COLO829 (cell line): Measurements from ENCODE around the gene ABCA4.

Source experiments
- DNase-seq: peaks from one replicate; pipeline ENCODE4 v3.0.0; 2012; ENCODE audit warnings: low spot score

ABCA4 gene

GRCh38 chr1:94104776-94105580 lies 16.0 kb downstream of the ABCA4 start:
- no peak for DNase-seq

- DNase-seq = no peak
Measured at GRCh38 chr1:94104127-94104684, 16.7 kb downstream of the ABCA4 start.

- DNase-seq = no peak
Measured at GRCh38 chr1:94103608-94104007, 17.3 kb downstream of the ABCA4 start.

- no peak for DNase-seq
Measured at GRCh38 chr1:94101613-94102525, 19.1 kb downstream of the ABCA4 start.

- no peak for DNase-seq
Measured at GRCh38 chr1:94100785-94101612, 19.9 kb downstream of the ABCA4 start.

GRCh38 chr1:94100129-94100784 lies 20.7 kb downstream of the ABCA4 start:
- no peak for DNase-seq

- no peak for DNase-seq
Measured at GRCh38 chr1:94099303-94099702, 21.6 kb downstream of the ABCA4 start.

GRCh38 chr1:94098585-94099111 lies 22.3 kb downstream of the ABCA4 start:
- DNase-seq = no peak

- DNase-seq = no peak
Measured at GRCh38 chr1:94096797-94097549, 24.0 kb downstream of the ABCA4 start.

GRCh38 chr1:94095744-94096469 lies 25.0 kb downstream of the ABCA4 start:
- no peak for DNase-seq

GRCh38 chr1:94095112-94095637 lies 25.8 kb downstream of the ABCA4 start:
- DNase-seq = no peak

GRCh38 chr1:94094469-94095111 lies 26.4 kb downstream of the ABCA4 start:
- DNase-seq = no peak

- no peak for DNase-seq
Measured at GRCh38 chr1:94093996-94094395, 27.0 kb downstream of the ABCA4 start.

GRCh38 chr1:94093396-94093795 lies 27.6 kb downstream of the ABCA4 start:
- no peak for DNase-seq

- no peak for DNase-seq
Measured at GRCh38 chr1:94092210-94092613, 28.7 kb downstream of the ABCA4 start.

- DNase-seq = no peak
Measured at GRCh38 chr1:94090761-94091160, 30.2 kb downstream of the ABCA4 start.

GRCh38 chr1:94087193-94087592 lies 33.8 kb downstream of the ABCA4 start:
- DNase-seq = no peak

- DNase-seq = no peak
Measured at GRCh38 chr1:94084547-94084946, 36.4 kb downstream of the ABCA4 start.

GRCh38 chr1:94084085-94084484 lies 36.9 kb downstream of the ABCA4 start:
- no peak for DNase-seq
